Brain microvascular endothelial cell (primary cell): ENCODE data around the gene PIK3CD.
A peak's percentile ranks its signal among the peaks of the same experiment; 100 is the strongest.

Experiments
- DNase-seq: peaks from one replicate; pipeline ENCODE4 v3.0.0-alpha.2; 2020
- H3K27ac ChIP-seq: fragments of 250-450 bp; sonication (Bioruptor Pico); 2 replicates; pipeline ENCODE4 v1.5.1; 2020; ENCODE audit warnings: mild to moderate bottlenecking, moderate library complexity
- H3K27me3 ChIP-seq: fragments of 250-450 bp; sonication (Bioruptor Pico); replicated peaks from 2 replicates; pipeline ENCODE4 v1.5.1; 2020; ENCODE audit warnings: mild to moderate bottlenecking
- H3K36me3 ChIP-seq: fragments of 250-450 bp; sonication (Bioruptor Pico); replicated peaks from 2 replicates; pipeline ENCODE4 v1.5.1; 2020; ENCODE audit warnings: mild to moderate bottlenecking
- H3K4me3 ChIP-seq: 2 replicates; pipeline ENCODE4 v1.5.1; 2011; ENCODE audit warnings: low read depth, mild to moderate bottlenecking, control low read depth, low read length, moderate library complexity
- in situ Hi-C: cut with HindIII; loops from 2 replicates; pipeline ENCODE4 v1.10.0; 2017; ENCODE audit warnings: low sequenced_read_pairs, low pct_ligation_motif_present
- TF ChIP-seq, protein P1 (sequence below): IDR thresholded peaks from 2 replicates; pipeline ENCODE4 v1.5.1; 2011; ENCODE audit warnings: low read depth, mild to moderate bottlenecking, moderate library complexity, low read length, control low read depth, inconsistent platforms; ENCODE audit errors: missing control alignments

Gene PIK3CD

DNA sequence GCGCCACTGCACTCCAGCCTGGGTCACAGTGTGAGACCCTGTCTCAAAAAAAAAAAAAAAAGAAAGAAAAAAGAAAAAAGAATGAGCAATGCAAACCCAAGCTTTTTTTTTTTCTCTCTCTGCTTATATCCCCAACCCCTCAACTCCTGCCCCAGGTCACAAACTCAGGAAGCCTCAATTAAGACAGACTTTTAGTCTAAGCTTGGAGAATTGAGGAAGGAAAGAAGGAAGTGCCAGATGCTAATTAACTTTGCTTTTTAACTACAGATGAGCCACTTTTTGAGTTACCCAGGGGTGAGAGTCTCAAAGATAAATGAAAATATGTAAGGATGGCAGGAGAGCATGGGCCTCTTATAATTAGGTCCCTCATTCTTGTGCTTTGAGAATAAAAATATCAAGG, 33.3 kb downstream of the PIK3CD start:
- H3K4me3 ChIP-seq = no peak overlapping the region
- H3K36me3 ChIP-seq = no peaks in the 10 kb centered on the region
- TF ChIP-seq, protein P1, sequence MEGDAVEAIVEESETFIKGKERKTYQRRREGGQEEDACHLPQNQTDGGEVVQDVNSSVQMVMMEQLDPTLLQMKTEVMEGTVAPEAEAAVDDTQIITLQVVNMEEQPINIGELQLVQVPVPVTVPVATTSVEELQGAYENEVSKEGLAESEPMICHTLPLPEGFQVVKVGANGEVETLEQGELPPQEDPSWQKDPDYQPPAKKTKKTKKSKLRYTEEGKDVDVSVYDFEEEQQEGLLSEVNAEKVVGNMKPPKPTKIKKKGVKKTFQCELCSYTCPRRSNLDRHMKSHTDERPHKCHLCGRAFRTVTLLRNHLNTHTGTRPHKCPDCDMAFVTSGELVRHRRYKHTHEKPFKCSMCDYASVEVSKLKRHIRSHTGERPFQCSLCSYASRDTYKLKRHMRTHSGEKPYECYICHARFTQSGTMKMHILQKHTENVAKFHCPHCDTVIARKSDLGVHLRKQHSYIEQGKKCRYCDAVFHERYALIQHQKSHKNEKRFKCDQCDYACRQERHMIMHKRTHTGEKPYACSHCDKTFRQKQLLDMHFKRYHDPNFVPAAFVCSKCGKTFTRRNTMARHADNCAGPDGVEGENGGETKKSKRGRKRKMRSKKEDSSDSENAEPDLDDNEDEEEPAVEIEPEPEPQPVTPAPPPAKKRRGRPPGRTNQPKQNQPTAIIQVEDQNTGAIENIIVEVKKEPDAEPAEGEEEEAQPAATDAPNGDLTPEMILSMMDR = no peak
- H3K27me3 ChIP-seq = no peaks in the 10 kb centered on the region
- H3K27ac ChIP-seq = no peak overlapping the region
- no peak for DNase-seq
- in situ Hi-C loops = no loop called here

DNA sequence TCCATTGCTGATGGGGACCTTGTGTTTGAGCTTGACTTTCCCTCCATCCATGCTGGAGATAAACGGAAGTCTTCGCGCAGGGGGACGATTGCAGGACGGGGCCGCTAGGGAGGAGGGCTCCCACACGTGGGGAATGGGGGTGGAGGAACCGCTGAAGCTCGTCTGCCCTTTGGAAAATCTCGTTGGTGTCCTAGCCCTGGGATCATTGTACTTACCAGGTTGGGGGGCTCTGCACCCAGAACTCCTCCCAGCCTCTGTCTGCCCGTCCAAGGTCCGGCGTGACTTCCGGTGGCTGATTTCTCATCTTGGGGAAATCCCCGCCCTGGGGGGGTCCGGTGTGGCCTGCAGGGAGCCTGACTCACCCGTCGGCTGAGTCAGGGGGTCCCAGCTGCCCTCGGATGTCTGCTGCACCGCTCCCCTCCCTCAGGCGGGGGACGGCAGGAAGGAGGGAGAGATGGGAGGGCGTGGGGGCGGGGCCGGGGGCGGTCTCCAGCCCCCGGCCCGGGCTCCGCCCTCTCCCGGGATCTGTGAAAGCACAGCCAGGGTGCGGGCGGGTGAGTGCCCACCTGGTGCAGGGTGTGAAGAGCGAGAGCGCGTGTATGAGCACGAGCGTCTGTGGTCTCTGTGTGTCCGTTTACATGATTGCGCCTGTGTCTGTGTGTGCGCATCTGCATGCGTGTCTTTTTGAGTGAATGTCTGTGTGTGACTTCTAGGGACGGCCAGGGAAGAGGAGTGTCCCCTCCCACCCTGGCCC, 35.8 kb downstream of the PIK3CD start:
- peak overlapping the region; percentile 11 for H3K27ac ChIP-seq
- H3K4me3 ChIP-seq = peak overlapping the region; percentile 61

DNA sequence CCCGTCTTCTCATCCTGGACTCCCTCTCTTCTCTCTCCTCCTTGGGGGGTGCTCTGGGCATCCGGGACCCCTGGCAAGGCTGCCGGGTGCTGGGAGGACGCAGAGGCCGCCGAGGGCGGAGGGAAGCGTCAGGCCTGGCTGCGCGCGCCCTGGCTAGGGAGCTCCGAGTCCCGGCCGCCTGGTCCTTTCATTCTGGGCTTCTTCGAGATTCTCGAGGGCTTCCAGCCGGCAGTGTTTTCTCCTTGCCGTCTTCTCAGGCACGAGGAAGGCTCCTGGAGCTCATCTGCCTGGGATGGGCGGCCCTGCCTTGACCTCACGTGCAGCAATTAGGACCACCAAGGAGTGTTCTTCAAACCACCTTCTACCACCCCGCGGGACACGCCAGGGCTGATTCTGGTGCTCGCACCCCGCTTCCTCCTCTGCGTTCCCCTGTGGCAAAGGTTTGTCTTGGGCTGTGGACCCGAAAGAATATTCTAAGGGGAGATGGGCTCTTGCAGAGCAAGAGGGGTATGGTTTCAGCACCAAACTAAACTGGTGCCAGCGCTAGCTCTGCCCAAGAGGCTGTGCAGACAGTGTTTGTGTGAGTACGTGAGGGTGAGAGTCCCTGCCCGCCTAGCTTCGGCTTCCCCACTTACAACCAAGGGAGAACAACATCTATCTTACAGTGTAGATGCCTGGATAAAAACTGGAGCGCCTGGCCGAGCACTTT, 36.5 kb downstream of the PIK3CD start:
- in situ Hi-C loops = no loop called here

More for the DNA sequence above, 35.8 kb downstream of the PIK3CD start:
- DNase-seq = peak; percentile 80
- TF ChIP-seq, protein P1 = peak; percentile 38
- no peaks in the 10 kb centered on the region for H3K36me3 ChIP-seq
- in situ Hi-C loops = no loop called here
- no peaks in the 10 kb centered on the region for H3K27me3 ChIP-seq

DNA sequence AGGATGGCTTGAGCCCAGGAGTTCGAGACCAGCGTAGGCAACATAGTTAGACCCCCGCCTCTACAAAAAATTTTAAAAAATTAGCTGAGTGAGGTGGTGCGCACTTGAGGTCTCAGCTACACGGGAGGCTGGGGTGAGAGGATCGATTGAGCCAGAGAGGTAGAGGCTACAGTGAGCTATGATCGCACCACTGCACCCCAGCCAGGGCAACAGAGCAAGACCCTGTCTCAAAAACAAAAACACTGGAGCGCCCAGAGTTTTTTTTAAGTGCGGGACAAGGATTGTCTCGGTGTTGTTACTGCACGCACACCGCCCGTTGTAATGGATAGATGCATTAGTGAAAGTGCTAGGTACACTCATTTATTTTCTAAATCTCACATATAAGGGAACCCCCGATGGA, 37.1 kb downstream of the PIK3CD start:
- Histone ChIP-seq H3K36me3 (no peaks in the 10 kb centered on the region), H3K4me3 (peak overlapping the region; percentile 61), H3K27ac (no peak overlapping the region), H3K27me3 (no peaks in the 10 kb centered on the region)
- no peak for DNase-seq
- in situ Hi-C loops = no loop called here
- TF ChIP-seq, protein P1 = no peak

More for the DNA sequence above, 36.5 kb downstream of the PIK3CD start:
- DNase-seq = peak; percentile 29
- Histone ChIP-seq H3K27ac (no peak overlapping the region), H3K4me3 (peak overlapping the region; percentile 61), H3K36me3 (no peaks in the 10 kb centered on the region), H3K27me3 (no peaks in the 10 kb centered on the region)
- TF ChIP-seq, protein P1 = no peak

DNA sequence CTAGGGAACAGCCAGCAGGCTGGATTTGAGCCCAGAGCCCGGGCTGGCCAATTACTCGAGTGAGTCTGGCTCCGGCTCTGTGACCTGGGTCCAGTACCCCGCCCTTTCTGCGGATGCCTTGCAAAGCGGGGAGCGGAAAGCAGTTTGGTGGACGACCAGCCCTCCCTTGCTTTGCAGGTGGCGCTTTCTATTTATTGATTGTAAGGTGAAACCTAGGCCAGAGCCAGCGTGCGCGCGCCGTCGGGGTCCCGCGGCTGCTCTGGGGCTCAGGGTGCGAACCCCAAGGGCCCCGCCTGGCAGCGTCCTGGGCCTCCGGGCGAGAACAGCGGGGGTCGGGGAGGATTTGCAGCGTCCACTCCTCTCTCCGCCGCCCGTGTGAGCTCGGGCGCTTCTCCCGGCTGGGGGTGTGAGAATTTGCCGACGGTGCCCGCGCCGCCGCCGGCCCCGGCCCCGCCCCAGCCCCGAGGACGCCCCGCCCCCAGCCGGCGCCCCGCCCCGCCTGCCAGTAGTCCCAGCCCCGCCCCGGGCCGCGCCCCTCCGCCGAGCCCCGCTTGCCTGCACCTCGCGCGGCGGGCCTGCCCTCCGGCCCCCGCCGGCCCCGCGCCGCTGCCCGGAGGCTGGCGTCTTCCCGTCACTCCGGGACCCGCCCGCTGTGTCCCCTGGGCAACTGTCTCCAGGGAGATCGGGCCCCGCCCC, 37.6 kb downstream of the PIK3CD start:
- no peak overlapping the region for H3K27ac ChIP-seq
- TF ChIP-seq, protein P1 = no peak
- H3K4me3 ChIP-seq = peak overlapping the region; percentile 66
- in situ Hi-C loops = no loop called here
- peak; percentile 51 for DNase-seq
- H3K27me3 ChIP-seq = no peaks in the 10 kb centered on the region
- no peaks in the 10 kb centered on the region for H3K36me3 ChIP-seq
